A549 (cell line): ENCODE measurements around the gene FSTL5. TPM values are rescaled to one million over a fixed set of nuclear protein-coding genes. Genes with fewer than 3 reads are reported as not detected.
A peak's percentile ranks its signal among the peaks of the same experiment; 100 is the strongest.

Source experiments
- ATAC-seq, 2 experiments: fragments of 200-7000 bp in 1 of 2; fragments of >200 bp in 1 of 2; cut with Nextera tagmentation in 1 of 2; cut with Tn5 transposase in 1 of 2; 3 replicates each; pipeline versions ENCODE4 v1.8.0 to v1.9.1; 2018 to 2020; ENCODE audit warnings: mild to moderate bottlenecking in 1 of 2, moderate library complexity in 1 of 2
- CTCF ChIA-PET: fragments of 300-600 bp; sonication (Branson Sonifier 250); formaldehyde crosslinking; extraction: SDS; loops from one replicate; lab custom pipeline; 2021; ENCODE audit warnings: antibody characterized with exemption, inconsistent platforms; lab: Yijun Ruan, JAX
- POLR2A ChIA-PET: fragments of 350-600 bp; formaldehyde crosslinking; extraction: SDS; loops from one replicate; lab custom pipeline; 2021; ENCODE audit warnings: antibody characterized with exemption, inconsistent platforms; lab: Yijun Ruan, JAX
- DNase-seq, 2 experiments: peaks; one replicate each; pipeline versions ENCODE4 v3.0.0 to v3.0.0-alpha.2; 2011 to 2016; ENCODE audit warnings: low read depth in 1 of 2, low spot score in 1 of 2
- FAIRE-seq: peaks from 2 replicates; lab custom pipeline; 2011; peaks lifted over from hg19 to GRCh38; lab: Jason Lieb, UNC
- H3K27ac ChIP-seq, 2 experiments: fragments of >200 bp; sonication (Bioruptor Twin); formaldehyde crosslinking; 3 replicates each; pipeline ENCODE4 v1.5.1; 2016 to 2017
- H3K4me1 ChIP-seq: fragments of >200 bp; sonication (Bioruptor Twin); formaldehyde crosslinking; 3 replicates; pipeline ENCODE4 v1.6.1; 2016
- H3K4me2 ChIP-seq: fragments of >200 bp; sonication (Bioruptor Twin); formaldehyde crosslinking; 3 replicates; pipeline ENCODE4 v1.6.1; 2016
- H3K4me3 ChIP-seq: fragments of >200 bp; sonication (Bioruptor Twin); formaldehyde crosslinking; 3 replicates; pipeline ENCODE4 v1.5.1; 2016
- H3K9me3 ChIP-seq: fragments of >200 bp; sonication (Bioruptor Twin); formaldehyde crosslinking; 3 replicates; pipeline ENCODE4 v1.6.1; 2016
- CHD4 ChIP-seq: fragments of 200-600 bp; sonication (generic); IDR thresholded peaks from 2 replicates; pipeline ENCODE4 v1.6.1; 2016; ENCODE audit warnings: antibody characterized with exemption, mild to moderate bottlenecking, borderline replicate concordance
- EHF ChIP-seq: fragments of 250-450 bp; sonication (Bioruptor Pico); IDR thresholded peaks from 2 replicates; pipeline ENCODE4 v1.5.0; 2020; ENCODE audit warnings: mild to moderate bottlenecking
- EHMT2 ChIP-seq: fragments of 200-600 bp; sonication (generic); IDR thresholded peaks from 2 replicates; pipeline ENCODE4 v1.6.1; 2016; ENCODE audit warnings: antibody characterized with exemption, low read depth, mild to moderate bottlenecking, moderate library complexity
- EP300 ChIP-seq, 2 experiments: fragments of >200 bp; sonication (Bioruptor Twin); formaldehyde crosslinking; IDR thresholded peaks; 2 replicates in 1 of 2; 3 replicates in 1 of 2; pipeline ENCODE4 v1.6.1; 2016 to 2017
- FOSB ChIP-seq: fragments of 250-450 bp; sonication (Bioruptor Pico); IDR thresholded peaks from 2 replicates; pipeline ENCODE4 v1.5.0; 2020; ENCODE audit warnings: mild to moderate bottlenecking, moderate library complexity
- HEYL ChIP-seq: fragments of 250-450 bp; sonication (Bioruptor Pico); IDR thresholded peaks from 2 replicates; pipeline ENCODE4 v1.8.0; 2021; ENCODE audit warnings: mild to moderate bottlenecking, moderate library complexity
- HMGXB4 ChIP-seq: fragments of 250-450 bp; sonication (Bioruptor Pico); IDR thresholded peaks from 2 replicates; pipeline ENCODE4 v1.5.0; 2021; ENCODE audit warnings: mild to moderate bottlenecking, moderate library complexity, borderline replicate concordance
- HOXB13 ChIP-seq: fragments of 250-450 bp; sonication (Bioruptor Pico); IDR thresholded peaks from 2 replicates; pipeline ENCODE4 v1.5.0; 2020; ENCODE audit warnings: low read depth, mild to moderate bottlenecking, moderate library complexity
- JUNB ChIP-seq: fragments of >200 bp; sonication (Bioruptor Twin); formaldehyde crosslinking; IDR thresholded peaks from 2 replicates; pipeline ENCODE4 v1.6.1; 2016
- KDM1A ChIP-seq: fragments of 200-600 bp; sonication (generic); IDR thresholded peaks from 2 replicates; pipeline ENCODE4 v1.6.1; 2016; ENCODE audit warnings: low read depth, mild to moderate bottlenecking
- KDM5A ChIP-seq: fragments of 200-600 bp; sonication (generic); IDR thresholded peaks from 2 replicates; pipeline ENCODE4 v1.6.1; 2016; ENCODE audit warnings: antibody characterized with exemption, mild to moderate bottlenecking
- MAFK ChIP-seq: fragments of 450-650 bp; IDR thresholded peaks from 2 replicates; pipeline ENCODE4 v1.6.1; 2014; ENCODE audit not compliant: partially characterized antibody
- NFE2L2 ChIP-seq: fragments of 150-350 bp; conservative IDR thresholded peaks from 2 replicates; pipeline ENCODE4 v1.6.1; 2014; ENCODE audit warnings: low read length
- NPAS2 ChIP-seq: fragments of 250-450 bp; sonication (Bioruptor Pico); IDR thresholded peaks from 2 replicates; pipeline ENCODE4 v1.8.0; 2022; ENCODE audit warnings: mild to moderate bottlenecking, moderate library complexity, borderline replicate concordance
- POLR2AphosphoS2 ChIP-seq: conservative IDR thresholded peaks from 2 replicates; pipeline ENCODE4 v1.6.1; 2012; ENCODE audit warnings: low read length, improper control_type of control experiment, inconsistent platforms
- RARB ChIP-seq: fragments of 250-450 bp; sonication (Bioruptor Pico); IDR thresholded peaks from 2 replicates; pipeline ENCODE4 v1.8.0; 2021; ENCODE audit warnings: mild to moderate bottlenecking, moderate library complexity
- RCOR1 ChIP-seq: fragments of 150-350 bp; IDR thresholded peaks from 2 replicates; pipeline ENCODE4 v1.6.1; 2014; ENCODE audit warnings: antibody characterized with exemption, low read length, low read depth
- REST ChIP-seq: fragments of 200-600 bp; sonication (generic); IDR thresholded peaks from 2 replicates; pipeline ENCODE4 v1.6.1; 2016; ENCODE audit warnings: antibody characterized with exemption, mild to moderate bottlenecking, moderate library complexity
- RNF2 ChIP-seq: fragments of 200-600 bp; sonication (generic); IDR thresholded peaks from 2 replicates; pipeline ENCODE4 v1.6.1; 2016; ENCODE audit warnings: low read depth, mild to moderate bottlenecking, antibody characterized with exemption, moderate library complexity, borderline replicate concordance
- SMC3 ChIP-seq: fragments of >200 bp; sonication (Bioruptor Twin); formaldehyde crosslinking; IDR thresholded peaks from 3 replicates; pipeline ENCODE4 v1.6.1; 2018; ENCODE audit warnings: inconsistent platforms
- TP53 ChIP-seq: fragments of 250-450 bp; sonication (Bioruptor Pico); IDR thresholded peaks from 2 replicates; pipeline ENCODE4 v1.5.0; 2021; ENCODE audit warnings: mild to moderate bottlenecking, moderate library complexity
- ZFP36 ChIP-seq: fragments of 450-650 bp; IDR thresholded peaks from 2 replicates; pipeline ENCODE4 v1.6.1; 2014; ENCODE audit warnings: borderline replicate concordance; ENCODE audit not compliant: partially characterized antibody
- WGBS: methylation state at CpG from one replicate; pipeline ENCODE4 v1.1.6; 2017; ENCODE audit errors: missing lambda C conversion rate; 5-methylcytosine and 5-hydroxymethylcytosine counted together
- polyA plus RNA-seq, 4 experiments: library from polyadenylated mRNA; depleted of rRNA in 3 of 4; stranded (reverse); fragments of >200 nt; fragmentation: RNase III in 1 of 4; extraction: RNeasy Plus Mini Kit Qiagen cat#74134 plus additional on column Dnase treatment in 1 of 4; gene quantifications; 2 replicates in 3 of 4; 3 replicates in 1 of 4; pipeline ENCODE4 v1.2.3, GENCODE V29; 2011 to 2017

The FSTL5 gene
- polyA plus RNA-seq, 2 of the 4 experiments (the other 2 are of a cell fraction), result 0.06 to 0.10 TPM

- TF ChIP-seq CHD4 (no peak), TP53 (CRISPR knock-in tag) (no peak), JUNB (no peak)
Measured at GRCh38 chr4:161382655-161383054, 781.1 kb downstream of the FSTL5 start (continued).

- FAIRE-seq (no peak), DNase-seq (peak in 1 of 2 experiments; percentile 19), ATAC-seq (no peak)
- no peak overlapping the region for H3K27ac ChIP-seq
- ChIA-PET CTCF (no interaction called here), POLR2A (no interaction called here)
- TF ChIP-seq EHF (CRISPR knock-in tag), result no peak
- no peak for TF ChIP-seq RNF2
- no peak for TF ChIP-seq FOSB (CRISPR knock-in tag)
- no peak for TF ChIP-seq SMC3
- TF ChIP-seq EHMT2, result no peak
- no peak for TF ChIP-seq REST
- no peak for TF ChIP-seq EP300 (IDR thresholded peaks at IDR 0.05)
- H3K4me1 ChIP-seq, result peaks cover 3% of the 10 kb centered on the region; the same call in 1 of the 3 replicates
- H3K4me3 ChIP-seq, result no peak overlapping the region
- H3K9me3 ChIP-seq, result no peaks in the 10 kb centered on the region
- no peak overlapping the region for H3K4me2 ChIP-seq
Measured at GRCh38 chr4:161376275-161376674, 787.5 kb downstream of the FSTL5 start.

GRCh38 chr4:161364681-161365080 lies 799.1 kb downstream of the FSTL5 start:
- ChIA-PET CTCF (no interaction called here), POLR2A (no interaction called here)
- TF ChIP-seq FOSB (CRISPR knock-in tag) (no peak), MAFK (no peak), HEYL (CRISPR knock-in tag) (no peak), NFE2L2 (no peak), NPAS2 (CRISPR knock-in tag) (no peak), TP53 (CRISPR knock-in tag) (no peak), HOXB13 (no peak), KDM5A (no peak), HMGXB4 (CRISPR knock-in tag) (no peak), RCOR1 (no peak), SMC3 (no peak)
- H3K4me2 ChIP-seq, result no peak overlapping the region
- ATAC-seq (no peak), DNase-seq (no peak), FAIRE-seq (no peak)
- H3K4me1 ChIP-seq, result peaks cover 2% of the 10 kb centered on the region; the same call in 1 of the 3 replicates
- H3K4me3 ChIP-seq, result no peak overlapping the region
- no peak overlapping the region for H3K27ac ChIP-seq
- H3K9me3 ChIP-seq, result no peaks in the 10 kb centered on the region
- WGBS, result 55% methylated on average over 3 of the region's 3 CpGs

- no peak overlapping the region for H3K4me3 ChIP-seq
- WGBS, result 74% methylated on average over 4 of the region's 4 CpGs
- no peak for ATAC-seq
- POLR2A ChIA-PET, result no interaction called here
- peaks cover 17% of the 10 kb centered on the region; the same call in 2 of the 3 replicates for H3K4me1 ChIP-seq
- no peak overlapping the region for H3K27ac ChIP-seq
- TF ChIP-seq RARB (CRISPR knock-in tag) (no peak), MAFK (peak; percentile 49), POLR2AphosphoS2 (no peak), NPAS2 (CRISPR knock-in tag) (no peak), ZFP36 (no peak), EHMT2 (no peak), KDM1A (no peak)
- TF ChIP-seq, all 56 proteins: peak for 1
- CTCF ChIA-PET, result no interaction called here
- no peaks in the 10 kb centered on the region for H3K9me3 ChIP-seq
- H3K4me2 ChIP-seq, result no peak overlapping the region
- DNase-seq (no peak), FAIRE-seq (no peak)
Measured at GRCh38 chr4:161360982-161361381, 802.8 kb downstream of the FSTL5 start.
